T47D (cell line): ENCODE data around the gene TAX1BP1.

Experiments
- DNase-seq, 2 experiments: peaks; one replicate each; pipeline versions ENCODE4 v3.0.0 to v3.0.0-alpha.2; 2011 to 2012; ENCODE audit warnings: low read depth in 1 of 2, low spot score in 1 of 2
- JUND ChIP-seq: IDR thresholded peaks from 2 replicates; pipeline ENCODE4 v1.6.1; 2012; ENCODE audit warnings: low read depth
- in situ Hi-C: cut with HindIII; loops from 2 replicates; pipeline ENCODE4 v1.10.0; 2016; ENCODE audit warnings: low sequenced_read_pairs, low pct_unique_long_range_greater_than_20kb

The TAX1BP1 gene

DNA sequence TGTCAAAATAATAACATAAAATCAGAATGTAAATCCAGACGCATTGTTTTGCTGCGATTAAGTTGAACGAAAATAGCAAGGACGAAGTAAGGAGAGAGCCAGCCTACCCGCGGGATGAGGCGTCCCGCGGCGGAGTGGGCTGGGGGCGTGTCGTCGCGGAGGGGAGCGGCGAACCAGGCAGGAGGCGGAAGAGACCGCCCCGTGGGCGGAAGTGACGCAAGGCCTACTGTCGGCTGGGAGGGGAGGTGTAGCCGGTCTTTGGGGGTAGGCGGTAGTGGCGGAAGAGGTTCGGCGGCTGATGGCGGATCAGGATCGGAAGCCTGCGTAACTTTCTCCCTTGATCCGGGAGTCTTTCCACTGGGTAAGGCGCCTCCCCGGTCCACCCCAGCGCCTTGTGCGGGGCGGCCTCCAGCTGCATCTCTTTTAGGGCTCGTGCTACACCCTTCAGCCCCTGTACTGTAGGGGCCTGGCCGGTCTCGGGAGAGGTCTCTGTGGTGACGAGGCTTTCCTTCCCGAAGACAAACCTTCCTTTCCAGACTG lies at the start of gene TAX1BP1:
Gene TAX1BP1 (plus strand): TSS at position 254 of the 540 bp plus-strand sequence. CDS start 8,363 bp downstream, outside the sequence.
- TF ChIP-seq JUND, result no peak
- peak; percentile 73 to 96 for DNase-seq
- in situ Hi-C loops, result no loop called here

DNA sequence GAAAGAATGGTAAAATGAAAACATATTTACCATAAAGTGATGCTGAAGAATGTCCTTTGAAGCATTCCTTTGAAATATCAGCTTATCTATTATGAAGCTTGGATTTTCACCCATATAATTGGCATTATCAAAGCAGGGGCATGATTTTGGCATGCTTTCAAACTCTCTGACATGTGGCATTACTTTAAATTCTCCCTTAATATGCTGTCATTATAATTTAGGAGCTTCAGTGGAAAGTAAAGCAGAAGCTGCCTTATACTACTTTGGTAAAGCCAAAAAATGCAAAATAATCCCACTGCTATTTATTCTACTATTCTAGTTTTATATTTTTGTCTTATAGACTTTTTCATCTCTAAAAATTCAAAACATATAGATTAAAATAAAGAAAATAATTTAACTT lies 49.3 kb upstream of the TAX1BP1 start:
- TF ChIP-seq JUND, result no peak
- DNase-seq, result no peak
- in situ Hi-C loops, result no loop called here

DNA sequence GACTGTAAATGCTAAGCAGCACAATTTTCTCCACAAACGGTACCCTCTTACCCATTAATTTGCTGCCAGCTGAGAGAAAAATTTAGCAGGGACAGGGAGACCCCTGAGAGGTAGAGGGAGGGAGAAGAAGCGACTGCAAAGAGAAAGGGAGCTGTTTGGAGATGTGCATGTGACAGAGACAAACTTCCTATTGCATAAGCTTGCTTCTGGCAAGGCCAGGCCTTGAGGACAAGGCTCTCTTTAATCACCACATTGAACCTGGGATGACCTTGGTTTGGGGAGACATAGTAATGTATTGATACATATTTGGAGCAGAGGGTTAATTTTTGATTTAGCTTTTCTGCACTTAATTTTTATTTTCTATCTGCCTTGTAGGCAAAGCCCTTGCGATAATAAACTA lies 46.2 kb upstream of the TAX1BP1 start:
- in situ Hi-C loops, result no loop called here
- no peak for DNase-seq
- no peak for TF ChIP-seq JUND

DNA sequence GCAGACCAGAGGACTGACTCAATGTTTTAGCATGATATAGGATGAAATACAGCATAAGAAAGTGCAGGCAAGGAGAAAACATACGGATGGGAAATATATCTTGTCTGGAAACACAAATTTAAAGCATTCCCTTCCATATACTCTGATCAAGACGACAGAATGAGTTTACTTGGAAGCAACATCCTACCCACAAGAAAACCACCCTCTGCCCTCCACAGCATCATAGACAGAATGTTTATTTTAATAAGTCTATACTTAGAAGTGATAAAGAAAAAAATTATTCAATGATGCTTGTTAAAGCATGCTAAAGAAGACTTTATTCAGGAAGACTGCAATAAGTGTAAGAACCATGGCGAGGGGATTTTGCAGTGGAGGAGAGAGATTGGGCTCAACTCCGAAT lies 44.9 kb upstream of the TAX1BP1 start:
- DNase-seq, result no peak
- TF ChIP-seq JUND, result no peak
- in situ Hi-C loops, result no loop called here

DNA sequence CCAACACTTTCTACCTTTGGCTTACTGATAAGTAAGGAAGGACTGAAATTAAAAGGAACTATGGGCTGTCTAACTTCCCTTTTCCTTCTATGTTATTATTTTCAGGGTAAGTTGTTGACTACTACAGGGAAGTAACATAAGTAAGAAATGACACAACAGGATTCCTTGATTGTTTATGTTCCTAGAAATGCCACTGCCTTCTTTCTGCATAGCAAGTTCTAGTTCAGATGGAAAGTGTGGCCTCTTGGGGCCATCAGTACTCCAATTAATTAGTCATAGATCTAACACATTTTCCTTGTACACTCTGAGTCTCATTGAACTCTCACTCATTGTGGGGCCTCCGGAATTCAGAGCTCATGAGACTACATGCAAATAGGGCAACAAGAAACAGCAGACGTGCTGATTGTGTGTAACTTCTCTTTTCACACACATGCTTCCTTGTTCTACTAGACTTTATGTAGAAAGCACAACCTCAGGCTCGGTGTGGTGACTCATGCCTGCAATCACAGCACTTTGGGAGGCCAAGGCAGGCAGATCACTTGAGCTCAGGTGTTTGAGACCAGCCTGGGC lies 42.0 kb upstream of the TAX1BP1 start:
- TF ChIP-seq JUND, result no peak
- in situ Hi-C loops, result no loop called here
- no peak for DNase-seq

DNA sequence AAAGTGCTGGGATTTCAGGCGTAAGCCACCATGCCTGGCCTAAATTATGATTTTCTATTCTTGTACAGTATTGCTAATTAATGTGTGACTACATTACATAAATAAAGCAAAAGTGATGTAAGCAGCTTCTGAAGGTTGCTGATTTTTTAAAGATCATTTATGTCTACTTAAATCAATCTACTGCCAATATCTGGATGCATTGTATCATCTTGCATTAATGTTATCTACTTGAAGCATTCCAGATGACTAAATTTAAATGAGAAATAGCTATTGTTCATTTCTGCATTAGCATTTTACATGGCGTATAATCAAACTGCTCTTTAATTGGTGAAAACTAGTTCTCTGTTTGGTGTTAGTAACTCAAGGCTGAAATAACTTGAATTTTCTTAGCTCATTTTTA lies 40.2 kb upstream of the TAX1BP1 start:
- TF ChIP-seq JUND, result no peak
- no peak for DNase-seq
- in situ Hi-C loops, result no loop called here

DNA sequence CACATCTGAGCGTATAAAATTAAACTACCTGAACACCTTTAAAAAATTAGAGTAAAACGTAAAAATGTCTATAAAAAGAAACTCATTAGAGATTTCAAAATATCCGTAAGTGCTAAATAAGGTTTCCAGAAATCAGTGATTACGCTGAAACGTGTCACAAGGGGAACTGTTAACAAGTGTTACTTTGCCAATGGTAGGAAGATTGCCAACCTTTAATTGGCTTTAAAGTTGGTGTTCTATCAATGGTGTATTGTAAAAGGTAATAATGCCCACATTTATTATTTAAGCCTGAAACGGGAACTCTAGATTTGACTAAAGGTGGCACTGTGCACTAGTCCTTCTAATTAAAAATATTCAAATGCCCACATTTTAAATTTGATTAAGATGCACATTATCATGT lies 39.5 kb upstream of the TAX1BP1 start:
- no peak for DNase-seq
- no peak for TF ChIP-seq JUND
- in situ Hi-C loops, result no loop called here

DNA sequence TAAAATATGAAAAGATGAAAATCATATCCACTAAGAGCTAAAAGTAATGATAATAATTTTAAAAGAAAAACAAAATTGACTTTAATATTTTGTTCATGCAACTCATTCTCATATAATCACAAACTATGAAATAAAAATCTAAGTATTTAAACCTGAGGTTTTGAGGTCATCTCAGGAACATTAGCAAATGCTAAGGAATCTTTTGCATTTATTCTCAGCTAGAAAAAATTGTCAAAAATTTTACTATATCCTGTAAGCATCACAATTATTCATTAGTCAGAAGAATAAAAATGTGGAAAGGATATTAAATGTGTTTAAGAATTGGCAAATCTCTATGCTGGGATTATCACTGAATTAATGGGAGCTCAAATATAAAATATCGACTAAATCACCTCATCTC lies 36.8 kb upstream of the TAX1BP1 start:
- in situ Hi-C loops, result no loop called here
- TF ChIP-seq JUND, result no peak
- no peak for DNase-seq

DNA sequence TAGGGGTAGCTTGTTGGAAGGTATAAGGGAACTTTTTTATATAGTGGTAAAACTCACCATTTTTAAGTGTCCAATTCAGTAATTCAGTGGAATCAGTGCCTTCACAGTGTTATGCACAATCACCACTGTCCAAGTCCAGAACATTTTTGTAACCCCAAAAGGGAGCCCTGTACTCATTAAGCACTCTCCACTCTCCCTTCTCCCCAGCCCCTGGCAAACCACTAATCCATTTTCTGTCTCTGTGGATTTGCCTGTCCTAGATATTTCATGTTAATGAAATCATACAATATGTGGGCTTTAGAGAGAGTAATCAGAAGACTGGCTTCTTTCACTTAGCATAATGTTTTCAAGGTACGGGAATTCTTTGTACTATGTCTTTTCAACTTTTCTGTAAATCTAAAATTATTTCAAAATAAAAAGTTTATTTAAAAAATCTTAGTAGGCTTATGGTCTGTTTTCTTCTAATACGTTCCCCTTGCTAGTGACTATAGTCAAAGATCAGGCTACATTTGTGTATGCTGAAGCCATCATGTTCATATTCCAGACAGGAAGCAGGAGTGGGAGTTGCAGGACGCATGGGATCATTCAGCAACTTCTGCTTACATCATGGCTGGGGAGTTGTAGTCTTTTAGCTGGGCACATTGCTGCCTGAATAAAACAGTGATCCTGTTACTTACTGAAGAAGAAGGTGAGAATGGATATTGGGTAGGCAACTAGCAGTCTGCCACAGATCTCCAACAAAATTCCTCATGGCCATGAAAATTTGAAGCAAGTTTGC lies 35.4 kb upstream of the TAX1BP1 start:
- DNase-seq, result no peak
- in situ Hi-C loops, result no loop called here
- TF ChIP-seq JUND, result no peak

DNA sequence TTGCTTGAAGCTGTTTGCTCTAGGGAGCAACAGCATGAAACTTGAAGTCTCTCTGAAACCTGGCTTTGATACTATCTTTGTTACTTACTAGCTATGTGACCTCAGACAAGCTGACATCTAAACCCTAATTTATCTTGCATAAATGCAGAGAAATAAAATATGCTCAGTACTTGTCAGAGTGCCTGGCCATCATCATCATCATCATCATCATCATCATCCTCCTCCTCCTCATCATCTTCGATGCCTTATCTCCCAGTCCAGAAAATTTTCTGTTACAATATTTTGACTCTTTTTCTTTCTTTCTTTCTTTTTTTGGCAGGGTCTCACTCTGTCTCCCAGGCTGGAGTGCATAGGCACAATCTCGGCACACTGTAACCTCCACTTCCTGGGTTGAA lies 34.8 kb upstream of the TAX1BP1 start:
- in situ Hi-C loops, result no loop called here
- no peak for DNase-seq
- no peak for TF ChIP-seq JUND

DNA sequence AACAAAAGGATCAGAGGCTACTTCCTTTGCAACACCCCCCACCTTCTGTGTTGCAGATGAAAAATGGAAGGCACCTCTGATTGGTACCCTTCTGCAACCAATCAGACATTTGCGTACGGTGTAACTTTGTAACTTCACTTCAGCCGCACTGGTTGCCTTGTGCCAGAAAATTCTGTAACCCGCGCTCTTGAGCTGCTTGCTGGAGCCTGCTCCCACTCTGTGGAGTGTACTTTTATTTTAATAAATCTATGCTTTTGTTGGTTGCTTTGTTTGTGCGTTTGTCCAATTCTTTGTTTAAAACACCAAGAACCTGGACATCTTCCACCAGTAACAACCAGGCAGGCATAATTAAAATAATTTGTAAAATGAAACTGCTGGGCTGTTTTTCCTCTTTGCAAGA lies 31.5 kb upstream of the TAX1BP1 start:
- no peak for TF ChIP-seq JUND
- no peak for DNase-seq
- in situ Hi-C loops, result no loop called here

DNA sequence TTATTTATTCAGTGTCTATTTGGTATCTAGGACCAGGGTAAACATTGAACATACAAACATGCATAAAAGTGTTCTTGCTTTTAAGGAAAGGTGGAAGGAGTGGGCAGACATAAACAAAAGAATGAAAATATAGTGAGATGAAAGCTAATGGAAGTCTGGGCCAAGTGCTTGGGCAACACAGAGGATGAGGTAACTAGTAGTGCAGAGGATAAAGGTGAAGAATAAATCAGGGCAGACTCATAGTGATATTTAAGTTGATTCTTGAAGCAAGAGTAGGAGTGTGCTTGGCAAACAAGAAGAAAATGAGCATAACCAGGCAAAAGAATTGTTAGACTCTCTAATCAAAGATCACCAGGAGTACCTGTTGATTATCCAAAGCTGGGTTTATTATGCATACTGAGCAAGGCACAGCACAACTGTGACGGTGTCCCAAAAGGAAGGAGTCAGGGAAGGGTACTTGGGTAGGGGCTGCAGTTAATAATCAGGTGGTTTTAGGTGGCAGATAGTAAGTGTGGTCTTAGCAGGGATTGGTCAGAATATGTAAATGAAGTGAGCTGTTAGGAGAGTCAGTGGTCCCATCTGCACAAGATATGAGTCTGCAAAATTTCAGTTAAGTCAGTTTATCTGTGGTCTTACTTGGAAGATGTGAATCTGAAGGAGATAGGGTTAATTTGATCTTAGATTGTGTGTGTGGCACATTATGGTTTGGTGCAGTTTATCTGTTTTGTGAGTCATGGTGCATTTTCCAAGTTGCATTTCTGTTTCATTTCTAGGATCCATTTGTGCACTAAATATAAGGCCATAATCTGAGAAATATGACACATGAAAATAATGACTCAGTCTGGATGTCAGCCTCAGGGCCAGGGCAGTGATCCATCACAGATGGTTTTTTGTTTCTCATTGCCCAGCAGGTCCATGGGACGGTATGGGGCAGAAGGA lies 30.6 kb upstream of the TAX1BP1 start:
- no peak for TF ChIP-seq JUND
- DNase-seq, result no peak
- in situ Hi-C loops, result no loop called here
